22Rv1 (cell line): ENCODE data around the gene GPR137C.

ENCODE experiments used
- ZFX ChIP-seq: fragments of 450-650 bp; IDR thresholded peaks from 2 replicates; pipeline ENCODE4 v1.6.1; 2017; ENCODE audit warnings: antibody characterized with exemption, borderline replicate concordance
- TF ChIP-seq, protein P1 (sequence below): fragments of 450-650 bp; IDR thresholded peaks from 2 replicates; pipeline ENCODE4 v1.5.1; 2017; ENCODE audit warnings: mild to moderate bottlenecking

DNA sequence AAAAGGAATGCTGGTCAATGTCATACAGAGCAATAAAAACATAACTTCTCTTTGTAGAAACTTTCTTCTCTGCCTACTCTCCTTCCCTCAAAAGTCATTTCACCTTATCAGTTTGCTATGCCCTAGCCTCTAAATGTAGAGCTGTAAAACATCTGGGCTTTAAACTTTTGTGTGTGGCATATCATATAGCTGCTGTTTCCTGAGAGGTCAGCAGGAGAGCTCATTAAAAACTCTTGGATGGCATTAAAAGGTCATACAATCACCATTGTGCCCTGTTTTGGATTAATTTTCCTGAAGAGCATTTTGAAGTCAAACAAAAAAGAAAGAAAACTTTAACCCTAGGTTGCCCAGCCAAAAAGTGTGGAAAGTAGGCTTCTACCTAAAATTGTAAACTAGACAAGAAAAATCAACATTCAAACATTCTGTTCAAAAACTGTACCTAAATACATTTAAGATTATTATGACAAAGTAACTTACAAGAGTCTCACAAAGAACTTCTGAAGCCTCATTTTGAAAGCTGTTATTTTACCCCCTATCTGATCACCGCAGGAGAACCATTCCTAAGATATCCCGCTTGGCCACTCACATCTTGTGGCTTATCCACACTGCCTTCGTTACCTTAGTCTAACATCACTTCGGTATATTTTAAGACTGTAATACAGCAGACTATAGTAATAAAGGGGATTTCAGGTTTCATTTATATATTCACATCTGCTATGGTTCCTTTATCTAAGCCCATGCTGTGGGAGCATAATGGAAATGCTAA is 38.4 kb upstream of the GPR137C start:
- TF ChIP-seq, protein P1, sequence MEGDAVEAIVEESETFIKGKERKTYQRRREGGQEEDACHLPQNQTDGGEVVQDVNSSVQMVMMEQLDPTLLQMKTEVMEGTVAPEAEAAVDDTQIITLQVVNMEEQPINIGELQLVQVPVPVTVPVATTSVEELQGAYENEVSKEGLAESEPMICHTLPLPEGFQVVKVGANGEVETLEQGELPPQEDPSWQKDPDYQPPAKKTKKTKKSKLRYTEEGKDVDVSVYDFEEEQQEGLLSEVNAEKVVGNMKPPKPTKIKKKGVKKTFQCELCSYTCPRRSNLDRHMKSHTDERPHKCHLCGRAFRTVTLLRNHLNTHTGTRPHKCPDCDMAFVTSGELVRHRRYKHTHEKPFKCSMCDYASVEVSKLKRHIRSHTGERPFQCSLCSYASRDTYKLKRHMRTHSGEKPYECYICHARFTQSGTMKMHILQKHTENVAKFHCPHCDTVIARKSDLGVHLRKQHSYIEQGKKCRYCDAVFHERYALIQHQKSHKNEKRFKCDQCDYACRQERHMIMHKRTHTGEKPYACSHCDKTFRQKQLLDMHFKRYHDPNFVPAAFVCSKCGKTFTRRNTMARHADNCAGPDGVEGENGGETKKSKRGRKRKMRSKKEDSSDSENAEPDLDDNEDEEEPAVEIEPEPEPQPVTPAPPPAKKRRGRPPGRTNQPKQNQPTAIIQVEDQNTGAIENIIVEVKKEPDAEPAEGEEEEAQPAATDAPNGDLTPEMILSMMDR = no peak
- TF ChIP-seq ZFX = no peak
